Measurements from ENCODE around the gene PPP1R8. TPM values are rescaled to one million over a fixed set of nuclear protein-coding genes. Genes with fewer than 3 reads are reported as not detected.

PPP1R8 gene
- total and polyA plus RNA-seq, 2 of the 8 experiments (the other 6 are each of a cell fraction or from before 2014, with no cell fraction given): 33.4 to 51.8 TPM

DNA sequence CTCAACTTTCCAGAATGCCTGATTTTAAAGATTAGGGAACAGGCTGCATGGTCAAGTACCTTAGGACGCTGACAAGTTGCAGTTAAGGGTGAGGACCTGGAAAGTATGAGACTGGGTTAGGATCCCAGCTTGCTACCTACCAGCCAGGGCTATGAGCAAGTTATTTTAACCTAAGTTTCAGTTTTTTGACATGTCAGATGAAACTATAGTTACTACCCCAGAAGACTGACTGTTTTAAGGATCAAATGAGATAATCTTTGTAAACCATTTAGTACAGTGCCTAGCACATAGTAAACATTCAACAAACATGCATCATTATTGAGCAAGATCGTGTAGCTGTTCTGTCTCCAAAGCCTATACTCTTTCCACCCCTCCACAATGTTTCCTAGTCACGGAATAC is 56.2 kb downstream of the PPP1R8 start:
- Histone ChIP-seq H3K79me2 (ENCODE audit: control insufficient read depth in 1 of 2, insufficient read depth in 2 of 2, low read length in 2 of 2) (no peaks in the 10 kb centered on the region), H2BK15ac (ENCODE audit: low read length) (no peak overlapping the region), H2BK5ac (ENCODE audit: low read depth, low read length) (no peak overlapping the region), H3K14ac (ENCODE audit: insufficient read length) (no peak overlapping the region), H3K4me2 (ENCODE audit: insufficient read depth in 1 of 2, low read depth in 2 of 2, low read length in 2 of 2) (no peak overlapping the region), H4K20me1 (replicated peaks in 1 of 2; ENCODE audit: control insufficient read depth in 1 of 2, insufficient read depth in 2 of 2, low read length in 2 of 2) (peaks cover 0 to 4% of the 10 kb centered on the region in 2 experiments), H4K5ac (ENCODE audit: insufficient read length, low read depth, low read length) (no peak overlapping the region), H3K9ac (replicated peaks in 1 of 4; ENCODE audit: extremely low read depth in 1 of 4, low read depth in 3 of 4, low read length in 3 of 4) (no peak overlapping the region), H3K4me1 (replicated peaks in 1 of 4; ENCODE audit: control insufficient read depth in 3 of 4, insufficient read depth in 4 of 4, low read length in 3 of 4) (no peaks in the 10 kb centered on the region), H3K23ac (ENCODE audit: insufficient read length) (no peak overlapping the region), H2AK5ac (ENCODE audit: low read depth, low read length) (no peak overlapping the region), H4K8ac (ENCODE audit: extremely low read depth, insufficient read depth, low read length) (no peak overlapping the region), H3K36me3 (ENCODE audit: control insufficient read depth in 2 of 4, insufficient read depth in 4 of 4, low read length in 3 of 4) (peaks cover 0 to 36% (median 16%) of the 10 kb centered on the region in 4 experiments; a peak in 6 of 8 replicates), H3K56ac (replicated peaks; ENCODE audit: insufficient read length, low read depth, low read length) (no peak overlapping the region), H3K27ac (ENCODE audit: low read depth, low read length) (no peak overlapping the region), H2BK120ac (replicated peaks; ENCODE audit: low read depth, low read length) (no peak overlapping the region), H3K79me1 (ENCODE audit: low read depth, low read length) (no peaks in the 10 kb centered on the region), H4K91ac (replicated peaks; ENCODE audit: insufficient read length, low read length) (no peak overlapping the region), H3K23me2 (ENCODE audit: low read depth, low read length) (no peaks in the 10 kb centered on the region), H2BK12ac (ENCODE audit: low read depth, low read length) (no peak overlapping the region), H3K18ac (ENCODE audit: extremely low read depth, low read length) (no peak overlapping the region), H2AFZ (ENCODE audit: low read length) (no peak overlapping the region), H2BK20ac (ENCODE audit: low read length) (no peak overlapping the region), H3K4me3 (ENCODE audit: extremely low read depth in 1 of 4, insufficient read depth in 2 of 4, low read depth in 3 of 4, low read length in 4 of 4) (no peak overlapping the region), H3K4ac (replicated peaks; ENCODE audit: insufficient read length, low read depth, low read length) (no peak overlapping the region), H3K9me3 (ENCODE audit: insufficient read depth in 2 of 2, low read depth in 1 of 2, low read length in 1 of 2) (no peaks in the 10 kb centered on the region), H3K27me3 (replicated peaks in 1 of 4; ENCODE audit: control insufficient read depth in 3 of 4, extremely low read depth in 1 of 4, insufficient read depth in 3 of 4, low read length in 3 of 4) (no peaks in the 10 kb centered on the region)
- ChIA-PET CTCF (ENCODE audit: partially characterized antibody) (interaction anchor here (0.6 to 2.4 kb wide), 4 partner anchors 10 to 113 kb away, joined by 3 to 9 read pairs (median 7); no protein-coding TSS in a partner anchor), POLR2A (ENCODE audit: partially characterized antibody) (interaction anchor here (0.9 to 1.4 kb wide), 4 partner anchors 9 to 54 kb away, joined by 3 to 5 read pairs (median 3); no protein-coding TSS in a partner anchor)
- WGBS, 2 experiments (ENCODE audit: extremely low coverage in 1 of 2, insufficient coverage in 1 of 2, insufficient read length in 1 of 2, insufficient replicate concordance in 2 of 2, low coverage in 1 of 2, low lambda C conversion rate in 2 of 2, missing lambda C conversion rate in 1 of 2): 88% methylated on average over 3 of the region's 3 CpGs; no CpG with 5 or more reads in 1 of the 2 experiments
- no peak for FAIRE-seq
- no peak for DNase-seq (ENCODE audit: low read depth in 1 of 2, low spot score in 2 of 2)
- TF ChIP-seq KDM5A (IDR thresholded peaks at IDR 0.05; ENCODE audit: low read length) (no peak), TAF1 (IDR thresholded peaks at IDR 0.05; ENCODE audit: low read depth, low read length) (no peak), KDM1A (IDR thresholded peaks at IDR 0.05; ENCODE audit: borderline replicate concordance, low read length) (no peak), BCL11A (IDR thresholded peaks at IDR 0.05; ENCODE audit: low read depth in 2 of 2, low read length in 2 of 2) (no peak), JUN (IDR thresholded peaks at IDR 0.05; ENCODE audit: low read depth, low read length) (no peak)

All from H1 (cell line).